ENCODE results near the gene HHATL.

GRCh38 chr3:42697289-42698051, 5.1 kb downstream of the HHATL start:
- TF ChIP-seq POLR2A (IDR thresholded peaks at IDR 0.05; ENCODE audit: low read length), result no peak
- no peak for TF ChIP-seq GATA1 (IDR thresholded peaks at IDR 0.05; ENCODE audit: low read depth, low read length)

Measured in erythroblast (primary cell).